GM18858 (cell line): ENCODE data around the gene SORCS3.

Experiments
- ATAC-seq: cut with Tn5 transposase; IDR thresholded peaks from one replicate; pipeline ENCODE4 v1.9.1; 2021; ENCODE audit not compliant: unreplicated experiment

Gene SORCS3

DNA sequence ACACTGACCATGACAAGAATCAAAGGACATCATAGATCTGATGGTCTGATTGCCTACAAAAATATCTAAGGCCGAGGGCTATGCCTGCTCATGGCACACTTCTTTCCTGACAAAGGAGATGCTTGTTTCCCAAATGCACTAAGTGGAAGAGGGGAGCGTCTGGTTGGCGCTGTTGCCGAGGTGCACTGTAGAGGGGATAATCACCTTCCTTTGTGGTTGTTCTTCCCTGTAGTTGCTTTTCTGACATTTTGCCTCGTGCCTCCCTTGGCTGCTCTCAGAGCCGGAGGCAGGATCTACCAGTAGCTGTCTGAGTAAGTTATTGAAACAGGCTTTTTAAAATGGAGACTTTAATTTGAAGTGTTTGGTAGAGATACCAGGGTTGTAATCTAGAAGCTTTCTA lies 352.0 kb downstream of the SORCS3 start:
- no peak for ATAC-seq

DNA sequence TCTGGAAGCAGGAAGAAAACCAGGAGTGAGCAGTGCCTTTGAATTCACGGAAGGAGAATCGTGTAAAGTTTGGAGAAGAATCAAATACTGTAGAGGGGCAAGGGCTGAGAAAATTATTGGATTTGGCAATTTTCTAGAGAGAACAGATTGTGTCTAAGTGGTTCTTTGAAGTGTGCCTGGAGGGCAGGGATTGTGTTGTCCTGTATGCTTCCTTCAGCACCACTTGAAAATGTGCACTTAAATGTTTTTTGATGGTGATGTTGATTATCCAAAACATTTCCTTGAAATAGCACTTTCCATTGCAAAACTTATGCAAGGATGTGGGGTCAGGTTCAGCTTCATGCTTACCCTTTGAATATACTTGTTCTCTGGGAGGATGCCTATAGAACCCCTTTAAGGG lies 360.2 kb downstream of the SORCS3 start:
- ATAC-seq: no peak

DNA sequence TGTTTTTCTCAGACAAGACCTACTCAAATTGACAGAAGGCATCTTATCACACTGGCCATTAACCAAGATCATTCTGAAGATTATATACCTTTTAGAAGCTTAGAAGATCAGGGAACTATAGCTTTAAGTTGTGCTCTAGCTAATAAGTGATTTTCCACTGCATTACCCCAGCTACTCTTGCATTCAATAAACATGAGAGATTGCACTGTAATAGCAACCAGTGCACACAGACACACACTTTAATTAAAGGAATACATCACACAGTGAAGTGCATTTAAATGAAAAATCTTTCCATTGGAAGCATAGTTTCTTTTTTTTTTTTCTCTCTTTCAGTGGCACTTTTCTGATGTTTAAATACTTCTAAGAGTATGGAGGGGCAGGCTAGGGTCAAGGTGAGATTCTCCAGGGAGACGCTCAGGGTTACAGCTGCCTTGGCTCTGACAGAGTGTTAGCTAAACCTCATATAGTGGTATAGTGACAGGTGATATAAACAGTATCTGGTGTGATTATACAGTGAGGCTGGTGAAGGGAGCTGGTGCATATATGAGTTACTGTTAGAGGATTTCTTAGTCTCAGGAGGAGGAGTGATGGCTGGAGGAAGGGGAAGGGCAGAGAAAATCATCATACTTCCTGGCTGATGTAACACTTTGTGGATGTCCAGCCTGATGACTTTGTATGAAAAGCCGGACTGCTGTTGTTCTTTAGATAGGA lies 369.5 kb downstream of the SORCS3 start:
- ATAC-seq: no peak

DNA sequence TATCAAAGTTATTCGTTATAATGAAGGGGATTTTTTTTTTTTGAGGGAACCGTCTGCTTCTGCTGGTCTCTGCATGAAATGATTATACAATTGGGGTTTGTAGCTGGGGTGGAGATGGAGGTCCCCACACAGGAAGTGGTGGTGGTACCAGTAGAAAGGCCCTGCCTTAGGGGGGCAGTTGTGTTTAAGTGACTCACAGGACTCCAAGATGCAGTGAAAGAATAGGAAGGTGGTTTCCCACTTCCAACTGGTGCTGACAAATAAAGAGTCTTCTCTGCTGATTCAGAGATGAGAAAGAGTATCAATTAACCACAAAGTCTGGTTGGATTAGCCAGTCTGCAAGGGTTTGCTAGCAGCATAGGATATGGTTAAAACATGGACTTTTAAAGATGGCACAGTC lies 376.0 kb downstream of the SORCS3 start:
- no peak for ATAC-seq

DNA sequence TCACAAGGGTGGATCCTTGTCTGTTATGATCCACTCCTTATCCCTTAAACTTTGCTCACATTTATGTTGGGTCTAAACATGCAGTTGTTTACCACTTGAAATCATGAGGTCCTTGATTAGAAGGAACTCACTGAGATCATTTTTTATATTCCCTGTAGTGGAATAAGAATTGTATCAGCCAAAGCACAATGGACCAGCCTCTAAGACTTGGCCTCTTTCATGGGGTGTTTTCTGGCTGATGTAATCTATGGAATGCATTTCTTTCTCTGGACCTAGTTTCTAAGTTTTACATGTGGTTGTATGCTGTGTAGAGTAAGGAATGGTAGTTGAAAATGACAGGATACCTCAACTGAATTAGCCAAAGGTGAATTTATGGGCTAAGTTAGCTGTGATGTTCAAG lies 376.6 kb downstream of the SORCS3 start:
- ATAC-seq: no peak

DNA sequence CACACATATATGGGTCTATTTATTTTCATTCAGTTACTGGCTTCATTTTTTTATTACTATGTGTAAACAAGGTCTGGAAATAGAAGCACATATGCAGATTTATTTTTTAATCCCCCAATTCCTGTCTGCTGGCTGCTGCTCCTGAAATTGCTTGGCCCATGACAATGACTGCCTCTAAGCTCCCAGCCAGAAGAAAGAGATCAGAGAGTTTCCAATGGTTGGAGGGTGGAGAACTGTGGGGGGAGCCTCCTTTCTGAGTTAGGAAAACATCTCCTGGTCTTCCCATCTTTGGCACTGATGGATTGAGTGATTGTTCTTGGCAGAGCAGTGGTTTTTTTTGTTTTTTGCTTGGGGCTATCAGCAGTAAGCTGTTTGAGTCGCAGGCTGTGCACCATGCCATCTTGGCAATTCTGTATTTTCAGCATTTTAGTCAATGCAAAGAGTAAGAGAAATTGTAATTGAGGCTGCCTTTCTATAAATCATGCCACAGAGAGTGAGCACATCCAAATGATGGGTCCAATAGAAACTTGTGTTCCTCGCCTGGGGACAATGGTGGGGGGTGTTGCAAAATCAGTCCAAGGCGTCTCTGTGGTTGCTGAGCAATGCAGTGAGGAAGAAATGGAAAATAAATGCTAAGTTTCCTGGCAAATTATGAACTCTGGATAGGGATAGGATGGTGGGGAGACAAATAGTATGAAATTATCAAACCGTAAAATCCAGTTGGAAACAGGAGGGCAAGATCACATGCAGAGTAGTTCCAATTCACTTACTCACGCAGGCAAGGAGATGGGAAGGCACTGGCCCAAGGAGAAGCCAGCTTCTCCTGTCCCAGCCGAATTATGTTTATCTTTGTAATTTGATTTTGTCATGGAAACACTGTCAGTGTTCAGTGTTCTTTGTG lies 382.4 kb downstream of the SORCS3 start:
- ATAC-seq: no peak

DNA sequence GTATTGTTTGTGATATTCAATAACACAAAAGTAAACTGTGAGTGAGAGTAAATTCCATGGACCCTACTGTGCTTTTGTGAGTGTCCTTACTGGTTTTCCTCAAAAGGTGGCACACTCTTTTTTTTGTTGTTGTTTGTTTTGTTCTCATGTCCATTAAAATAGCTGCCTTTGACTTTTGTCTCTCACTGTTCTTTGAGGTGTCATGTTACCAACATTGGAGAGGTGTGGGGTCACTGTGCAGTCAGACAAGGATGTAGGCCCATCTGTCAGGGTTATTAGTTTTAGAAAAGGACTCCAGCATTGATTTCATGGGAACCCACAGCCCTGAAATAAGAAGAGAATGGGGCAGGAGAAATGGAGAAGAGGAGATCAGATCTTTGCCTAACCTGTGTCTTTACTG lies 383.1 kb downstream of the SORCS3 start:
- ATAC-seq: no peak

DNA sequence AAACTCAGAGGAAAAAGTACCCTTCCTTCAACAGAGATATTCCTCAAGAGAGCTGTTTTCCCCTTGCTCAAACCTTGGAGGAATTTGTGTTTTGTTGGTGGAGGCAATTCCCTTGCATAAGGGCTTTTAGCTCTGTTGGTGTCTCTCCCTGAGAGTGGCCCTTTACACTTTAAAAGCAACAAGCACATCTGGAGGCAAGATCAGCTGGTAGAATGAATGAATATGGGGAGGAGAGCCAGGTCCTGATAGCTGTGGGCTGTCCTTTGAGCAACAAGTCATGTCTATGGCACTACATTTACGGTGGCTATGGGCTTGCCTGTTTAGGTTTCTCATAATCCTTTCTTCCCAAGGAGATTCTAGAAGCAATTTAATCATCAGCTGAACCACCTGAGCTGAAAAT lies 384.0 kb downstream of the SORCS3 start:
- no peak for ATAC-seq

DNA sequence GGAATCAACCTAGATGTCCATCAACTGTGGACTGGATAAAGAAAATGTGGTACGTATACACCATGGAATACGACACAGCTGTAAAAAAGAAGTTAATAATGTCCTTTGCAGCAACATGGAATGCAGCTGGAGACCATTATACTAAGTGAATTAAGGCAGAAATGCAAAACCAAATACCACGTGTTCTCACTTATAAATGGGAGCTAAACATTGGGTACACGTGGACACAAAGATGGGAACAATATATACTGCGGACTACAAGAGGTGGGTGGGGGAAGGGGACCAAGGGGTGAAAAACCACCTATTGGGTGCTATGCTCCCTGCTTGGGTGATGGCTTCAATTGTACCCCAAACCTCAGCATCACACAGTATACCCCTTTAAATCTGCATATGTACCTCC lies 385.5 kb downstream of the SORCS3 start:
- ATAC-seq: no peak

DNA sequence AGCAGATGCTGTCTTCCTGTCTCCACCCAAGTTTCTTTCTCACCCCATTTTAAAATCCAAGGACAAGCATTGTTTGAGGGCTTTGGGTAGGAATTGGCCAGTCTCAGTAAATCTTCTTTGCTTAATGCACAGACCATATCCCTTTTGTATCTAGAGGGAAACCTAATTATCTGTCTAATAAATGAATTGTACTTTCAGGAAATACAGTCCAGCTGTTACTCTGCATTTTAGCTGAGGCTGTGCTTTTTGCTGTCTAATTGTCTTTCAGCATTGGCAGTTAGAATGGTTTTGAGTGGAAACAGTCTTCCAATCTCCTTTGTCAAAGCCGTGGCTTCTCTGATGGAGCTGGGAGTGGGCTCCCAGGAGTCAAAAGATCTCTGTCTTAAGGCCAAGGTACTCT lies 388.2 kb downstream of the SORCS3 start:
- ATAC-seq: no peak

DNA sequence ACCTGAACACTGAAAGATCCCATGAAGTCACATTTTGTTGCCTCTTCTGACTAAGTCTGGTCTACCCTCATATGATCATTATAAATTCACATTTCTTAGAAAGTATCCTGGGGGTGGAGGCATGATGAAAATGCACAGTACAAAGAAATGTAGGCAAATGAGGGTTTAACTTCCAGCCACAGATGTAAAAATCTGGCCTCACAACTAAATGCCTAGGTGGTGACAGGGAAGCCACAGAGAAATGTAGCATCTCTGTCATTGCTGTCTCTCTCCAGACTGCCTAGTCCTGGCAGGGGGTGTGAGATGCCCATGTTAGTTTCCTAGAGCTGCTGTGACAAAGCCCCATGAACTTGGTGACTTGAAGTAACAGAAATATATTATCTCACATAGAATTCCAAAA lies 395.9 kb downstream of the SORCS3 start:
- no peak for ATAC-seq

DNA sequence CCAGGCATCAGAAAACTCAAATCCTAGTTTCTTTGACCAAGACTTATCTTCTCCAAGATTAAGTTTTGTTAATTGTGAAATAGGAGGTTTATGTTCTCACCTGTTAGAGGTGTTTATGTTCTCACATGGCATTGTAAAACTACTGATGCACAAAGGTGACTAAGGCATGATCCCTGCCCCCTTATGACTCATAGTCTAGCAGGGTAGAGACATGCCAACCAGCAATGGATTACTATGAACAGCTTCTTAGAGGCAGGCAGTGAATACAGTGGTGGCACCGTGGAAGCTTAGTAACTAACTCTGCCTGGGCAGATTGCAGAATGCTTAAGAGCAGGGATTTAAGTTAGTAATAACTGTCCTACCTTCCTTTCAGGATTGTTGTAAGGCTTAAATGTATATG lies 400.9 kb downstream of the SORCS3 start:
- ATAC-seq: no peak

DNA sequence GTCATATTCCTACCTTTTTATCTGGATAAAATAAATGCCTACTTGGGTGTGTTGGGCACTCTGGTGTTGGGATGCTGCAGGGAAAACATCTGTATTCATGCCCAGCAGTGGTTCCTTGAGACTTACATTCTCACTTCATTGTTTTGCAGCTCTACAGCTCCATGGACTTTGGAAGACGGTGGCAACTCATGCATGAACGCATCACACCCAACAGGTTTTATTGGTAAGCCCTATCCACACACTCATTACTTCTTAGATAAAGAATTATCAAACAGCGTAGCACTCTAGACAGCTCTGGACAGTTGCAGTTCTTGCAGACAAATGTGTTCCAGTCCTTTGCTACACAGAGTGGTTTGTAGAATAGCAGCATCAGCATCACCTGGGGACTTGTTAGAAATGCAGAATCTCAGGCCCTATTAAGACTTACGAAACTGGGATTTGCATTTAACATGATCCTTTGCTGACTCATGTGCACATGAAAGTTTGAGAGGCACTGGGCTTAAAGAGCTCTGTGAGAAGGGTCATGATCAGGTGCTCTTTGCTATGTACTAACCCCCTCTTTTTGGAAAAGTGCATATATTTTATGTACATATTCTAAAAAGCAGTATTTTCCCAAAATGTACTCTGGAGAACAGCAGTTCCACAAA lies 401.9 kb downstream of the SORCS3 start:
- no peak for ATAC-seq

DNA sequence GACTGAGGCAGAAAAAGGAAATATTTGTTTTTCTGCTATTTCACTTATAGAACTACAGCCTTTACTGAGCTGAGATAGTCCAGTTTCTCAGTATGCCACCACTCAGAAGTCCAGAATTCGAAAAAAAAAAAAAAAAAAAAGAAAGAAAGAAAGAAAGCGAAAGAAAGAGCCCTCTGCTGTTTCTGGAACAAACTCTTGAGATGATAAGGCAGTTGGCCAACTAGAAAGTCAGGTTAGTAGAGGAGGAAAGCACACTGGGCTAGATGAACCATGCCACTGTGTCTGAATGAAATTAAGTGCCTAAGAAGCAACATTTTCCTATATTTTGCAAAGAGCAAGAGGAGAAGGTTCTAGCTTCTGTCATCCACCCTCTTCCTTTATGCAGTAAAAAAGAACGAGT lies 403.8 kb downstream of the SORCS3 start:
- ATAC-seq: no peak

DNA sequence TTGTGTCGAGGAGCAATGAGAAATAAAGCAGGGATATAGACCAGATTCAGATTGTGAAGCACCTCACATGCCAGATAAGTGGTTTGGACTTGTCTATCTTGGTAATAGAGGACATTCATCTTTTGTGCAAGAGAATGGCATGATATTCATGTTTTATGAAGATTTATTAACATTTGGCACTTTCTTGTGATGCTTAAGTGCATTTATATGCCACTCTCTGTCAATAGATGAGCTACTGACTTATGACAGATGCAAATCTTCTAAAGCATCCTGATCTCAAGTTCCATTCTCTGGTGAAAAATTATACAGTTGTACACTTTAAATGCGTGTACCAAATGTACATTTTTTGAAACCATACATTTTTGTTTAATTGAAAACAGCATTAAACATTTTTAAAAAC lies 415.3 kb downstream of the SORCS3 start:
- ATAC-seq: no peak

DNA sequence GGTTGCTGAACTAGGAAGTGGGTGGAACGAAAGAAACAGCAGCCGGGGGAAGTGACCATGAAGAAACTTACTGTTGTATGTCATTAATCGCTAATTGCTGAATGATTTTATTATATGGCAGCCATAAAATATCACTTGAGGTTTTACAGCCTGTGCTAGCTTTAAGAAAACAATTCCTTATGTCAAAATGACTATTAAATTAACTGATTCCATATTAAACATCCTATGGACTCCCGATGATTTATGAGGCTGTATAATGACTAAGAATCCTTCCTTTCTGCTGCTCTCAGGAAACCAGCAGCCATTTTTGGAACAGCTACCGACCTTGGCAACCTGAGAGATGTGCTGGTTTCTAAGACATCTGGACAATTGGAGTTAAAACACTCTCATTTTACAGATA lies 421.9 kb downstream of the SORCS3 start:
- ATAC-seq: no peak

DNA sequence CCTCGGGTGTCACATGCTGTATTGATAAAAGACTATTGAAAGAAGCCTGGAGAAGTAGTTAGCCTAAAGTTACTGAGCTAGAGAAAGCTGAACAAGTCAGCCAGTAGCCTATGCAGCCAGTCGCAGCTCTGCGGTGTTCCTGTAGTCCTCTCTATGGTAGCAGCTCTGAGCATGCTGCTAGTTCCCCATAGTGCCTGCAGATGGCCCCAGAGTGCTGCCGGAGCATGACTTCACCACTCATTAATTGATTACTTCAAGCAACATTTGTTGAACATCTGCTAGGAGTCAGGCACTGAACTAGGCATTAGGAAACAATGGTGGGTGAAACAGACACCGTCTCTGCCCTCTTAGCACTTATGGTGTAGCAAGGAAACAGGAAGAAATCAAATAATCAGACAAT lies 422.7 kb downstream of the SORCS3 start:
- no peak for ATAC-seq

DNA sequence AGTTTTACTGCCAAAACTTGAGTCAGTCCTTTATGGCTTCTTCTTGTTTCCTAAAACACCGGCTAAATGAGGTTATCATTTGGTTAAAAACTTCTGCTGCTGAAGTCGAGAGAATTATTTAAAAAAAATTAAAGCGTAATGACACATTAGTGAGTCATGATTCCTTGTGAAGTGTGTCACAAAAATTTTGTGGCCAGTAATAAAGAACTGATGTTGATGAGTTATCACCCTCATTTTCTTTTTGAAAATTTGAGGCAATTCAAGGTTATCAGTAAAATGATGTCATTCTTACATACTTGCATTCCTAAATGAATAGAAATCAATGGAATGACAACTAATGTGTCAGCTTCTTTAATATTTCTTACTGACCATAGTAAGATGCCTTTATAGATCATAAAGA lies 427.4 kb downstream of the SORCS3 start:
- no peak for ATAC-seq

DNA sequence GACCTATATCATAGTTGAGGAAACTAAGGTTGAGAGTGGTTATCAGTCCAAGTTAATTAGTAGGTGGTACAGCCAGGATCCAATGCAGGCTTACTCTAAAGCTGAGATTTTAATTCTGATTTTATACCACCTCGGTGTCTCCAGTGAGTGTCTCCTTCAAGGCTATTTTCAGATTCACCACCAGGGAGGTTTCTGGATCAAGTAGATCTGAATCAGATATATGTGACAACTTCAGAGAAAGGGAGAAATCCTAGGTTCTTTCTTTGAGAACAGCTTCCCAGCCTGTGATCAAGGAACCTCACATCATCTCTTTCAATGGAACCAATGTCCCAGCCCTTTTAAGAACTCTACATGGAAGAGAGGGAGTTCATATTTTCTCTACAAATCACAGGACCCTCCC lies 429.2 kb downstream of the SORCS3 start:
- ATAC-seq: no peak

DNA sequence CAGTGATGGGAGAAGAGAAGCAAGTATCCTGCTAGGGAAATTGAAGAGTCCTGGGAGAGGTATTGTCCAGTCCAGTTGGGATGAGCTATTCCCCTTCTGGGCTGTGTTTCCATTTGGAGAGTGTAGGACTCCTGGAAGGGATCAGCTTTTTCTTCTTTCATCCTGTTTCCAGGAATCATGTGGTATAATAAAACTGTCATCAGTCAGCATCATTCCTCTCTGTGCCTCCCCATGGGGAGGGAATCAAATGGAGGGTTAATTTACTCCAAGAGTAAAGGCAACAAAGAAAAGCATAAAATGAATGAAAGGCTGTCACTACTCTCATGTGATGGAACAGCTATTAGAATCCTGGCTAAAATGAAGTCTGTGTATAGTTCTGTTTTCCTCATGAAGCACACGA lies 429.9 kb downstream of the SORCS3 start:
- ATAC-seq: no peak

DNA sequence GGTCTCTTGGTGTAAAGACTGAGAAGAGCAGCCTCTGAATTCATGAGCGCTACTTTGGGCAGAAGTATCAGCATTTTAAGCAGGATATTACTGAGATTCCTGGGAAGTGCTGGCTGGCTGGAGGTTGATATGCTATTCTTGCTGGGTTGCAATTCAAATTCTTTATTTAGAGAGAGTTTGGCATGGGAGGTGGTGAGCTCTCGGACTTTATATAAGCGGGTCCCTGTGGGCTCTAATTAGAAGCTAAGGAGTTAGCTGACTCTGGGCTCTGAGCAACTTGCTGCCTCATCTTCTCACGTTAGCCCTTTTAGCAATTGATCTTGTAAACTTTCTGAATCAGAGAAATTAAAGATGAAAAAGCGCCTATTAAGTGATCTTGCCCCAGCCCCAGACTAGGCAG lies 430.9 kb downstream of the SORCS3 start:
- ATAC-seq: no peak

DNA sequence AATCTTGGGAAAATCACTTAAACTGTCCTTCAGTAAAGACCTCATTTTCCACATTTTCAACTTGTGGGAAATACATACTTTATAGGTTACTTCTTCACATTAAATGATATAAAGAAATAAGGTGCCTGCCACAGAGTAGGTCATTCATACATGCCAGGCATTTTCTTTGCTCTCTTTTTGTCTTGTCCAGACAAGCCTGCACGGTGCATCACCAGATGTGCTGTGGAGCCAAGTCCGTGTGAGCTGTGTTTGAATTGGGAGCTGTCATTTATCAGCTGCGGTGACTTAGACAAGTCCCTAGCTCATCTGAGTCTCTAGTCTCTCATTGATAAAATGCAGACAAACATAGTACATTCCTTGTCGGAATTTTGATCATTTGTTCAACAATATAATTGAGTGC lies 432.9 kb downstream of the SORCS3 start:
- no peak for ATAC-seq
